GM06990 (cell line): ENCODE results near the gene SPRED1.

ENCODE experiments used
- DNase-seq: peaks from one replicate; pipeline ENCODE4 v3.0.0-alpha.2; 2011; ENCODE audit not compliant: insufficient read length; ENCODE audit errors: extremely low read depth
- H3K27me3 ChIP-seq: replicated peaks from 2 replicates; pipeline ENCODE4 v1.6.0; 2011; ENCODE audit warnings: low read length; ENCODE audit not compliant: control insufficient read depth, insufficient read depth
- H3K36me3 ChIP-seq: 2 replicates; pipeline ENCODE4 v1.5.1; 2011; ENCODE audit warnings: low read length; ENCODE audit not compliant: control insufficient read depth, insufficient read depth
- H3K4me3 ChIP-seq: replicated peaks from 2 replicates; pipeline ENCODE4 v1.5.1; 2011; ENCODE audit warnings: low read depth, mild to moderate bottlenecking, control low read depth, low read length
- CTCF ChIP-seq: IDR thresholded peaks from 2 replicates; pipeline ENCODE4 v1.5.1; 2011; ENCODE audit warnings: low read length, control low read depth, mild to moderate bottlenecking, inconsistent platforms; ENCODE audit not compliant: insufficient read depth, poor library complexity, severe bottlenecking

Gene SPRED1

GRCh38 chr15:38320866-38321265 is 68.2 kb downstream of the SPRED1 start:
- no peak for TF ChIP-seq CTCF
- no peaks in the 10 kb centered on the region for H3K36me3 ChIP-seq
- no peak overlapping the region for H3K4me3 ChIP-seq
- H3K27me3 ChIP-seq = no peaks in the 10 kb centered on the region
- DNase-seq = no peak

GRCh38 chr15:38323895-38324294 is 71.3 kb downstream of the SPRED1 start:
- no peak for DNase-seq
- no peak for TF ChIP-seq CTCF
- no peaks in the 10 kb centered on the region for H3K27me3 ChIP-seq
- no peaks in the 10 kb centered on the region for H3K36me3 ChIP-seq
- H3K4me3 ChIP-seq = no peak overlapping the region

GRCh38 chr15:38324939-38325647 is 72.5 kb downstream of the SPRED1 start:
- no peak overlapping the region for H3K4me3 ChIP-seq
- no peak for DNase-seq
- H3K27me3 ChIP-seq = no peaks in the 10 kb centered on the region
- no peak for TF ChIP-seq CTCF
- H3K36me3 ChIP-seq = no peaks in the 10 kb centered on the region

GRCh38 chr15:38325648-38325990 is 73.0 kb downstream of the SPRED1 start:
- Histone ChIP-seq H3K27me3 (no peaks in the 10 kb centered on the region), H3K4me3 (no peak overlapping the region), H3K36me3 (no peaks in the 10 kb centered on the region)
- no peak for TF ChIP-seq CTCF
- DNase-seq = no peak

GRCh38 chr15:38332711-38333110 is 80.1 kb downstream of the SPRED1 start:
- Histone ChIP-seq H3K36me3 (no peaks in the 10 kb centered on the region), H3K4me3 (no peak overlapping the region), H3K27me3 (no peaks in the 10 kb centered on the region)
- no peak for DNase-seq
- TF ChIP-seq CTCF = no peak

- Histone ChIP-seq H3K4me3 (no peak overlapping the region), H3K27me3 (no peaks in the 10 kb centered on the region), H3K36me3 (no peaks in the 10 kb centered on the region)
- TF ChIP-seq CTCF = no peak
- DNase-seq = no peak
Observed at GRCh38 chr15:38335116-38335515, 82.5 kb downstream of the SPRED1 start.
